SK-N-SH treated with all-trans-retinoic acid at 6 μM for 48 hours (cell line): ENCODE data around the gene RDH5.

Source experiments
- ATAC-seq: fragments of 200-7000 bp; cut with Tn5 transposase; 3 replicates; pipeline ENCODE4 v1.9.1; 2020; ENCODE audit warnings: mild to moderate bottlenecking, moderate library complexity
- ARNTL ChIP-seq: fragments of 450-650 bp; formaldehyde crosslinking; IDR thresholded peaks from 2 replicates; pipeline ENCODE4 v1.5.0; 2020; ENCODE audit warnings: low read depth, mild to moderate bottlenecking, moderate library complexity, borderline replicate concordance
- BACH2 ChIP-seq: fragments of 250-450 bp; sonication (Bioruptor Pico); IDR thresholded peaks from 2 replicates; pipeline ENCODE4 v1.9.0; 2021; ENCODE audit warnings: mild to moderate bottlenecking, borderline replicate concordance
- CSDC2 ChIP-seq: fragments of 250-450 bp; sonication (Bioruptor Pico); IDR thresholded peaks from 2 replicates; pipeline ENCODE4 v1.5.0; 2020; ENCODE audit warnings: mild to moderate bottlenecking, moderate library complexity
- ESRRG ChIP-seq: fragments of 250-450 bp; sonication (Bioruptor Pico); IDR thresholded peaks from 2 replicates; pipeline ENCODE4 v1.6.1; 2021; ENCODE audit warnings: mild to moderate bottlenecking
- GLIS3 ChIP-seq: fragments of 250-450 bp; sonication (Bioruptor Pico); IDR thresholded peaks from 2 replicates; pipeline ENCODE4 v1.5.0; 2020; ENCODE audit warnings: mild to moderate bottlenecking, moderate library complexity
- ISL1 ChIP-seq: fragments of 250-450 bp; sonication (Bioruptor Pico); IDR thresholded peaks from 2 replicates; pipeline ENCODE4 v2.1.2; 2022; ENCODE audit warnings: mild to moderate bottlenecking, moderate library complexity
- OSR1 ChIP-seq: fragments of 250-450 bp; sonication (Bioruptor Pico); IDR thresholded peaks from 2 replicates; pipeline ENCODE4 v1.8.0; 2022; ENCODE audit warnings: moderate library complexity, mild to moderate bottlenecking, inconsistent platforms
- PPARA ChIP-seq: fragments of 250-450 bp; sonication (Bioruptor Pico); IDR thresholded peaks from 2 replicates; pipeline ENCODE4 v1.5.0; 2020; ENCODE audit warnings: mild to moderate bottlenecking, borderline replicate concordance
- RARB ChIP-seq: fragments of 250-450 bp; sonication (Bioruptor Pico); IDR thresholded peaks from 2 replicates; pipeline ENCODE4 v1.8.0; 2021; ENCODE audit warnings: mild to moderate bottlenecking, moderate library complexity
- SNAI2 ChIP-seq: fragments of 250-450 bp; sonication (Bioruptor Pico); IDR thresholded peaks from 2 replicates; pipeline ENCODE4 v1.5.0; 2020; ENCODE audit warnings: mild to moderate bottlenecking, moderate library complexity
- TCF4 ChIP-seq: fragments of 250-450 bp; sonication (Bioruptor Pico); IDR thresholded peaks from 2 replicates; pipeline ENCODE4 v1.8.0; 2021; ENCODE audit warnings: mild to moderate bottlenecking, moderate library complexity, borderline replicate concordance
- TOX ChIP-seq: fragments of 250-450 bp; sonication (Bioruptor Pico); IDR thresholded peaks from 2 replicates; pipeline ENCODE4 v1.8.0; 2021; ENCODE audit warnings: mild to moderate bottlenecking, moderate library complexity, borderline replicate concordance
- ZC3H10 ChIP-seq: fragments of 250-450 bp; sonication (Bioruptor Pico); IDR thresholded peaks from 2 replicates; pipeline ENCODE4 v1.5.1; 2021; ENCODE audit warnings: mild to moderate bottlenecking, moderate library complexity
- ZFP3 ChIP-seq: fragments of 250-450 bp; sonication (Bioruptor Pico); IDR thresholded peaks from 2 replicates; pipeline ENCODE4 v1.5.0; 2020; ENCODE audit warnings: mild to moderate bottlenecking, moderate library complexity
- ZFP30 ChIP-seq: fragments of 450-650 bp; formaldehyde crosslinking; IDR thresholded peaks from 2 replicates; pipeline ENCODE4 v1.5.0; 2022; ENCODE audit warnings: mild to moderate bottlenecking, moderate library complexity
- ZNF565 ChIP-seq: fragments of 450-650 bp; formaldehyde crosslinking; conservative IDR thresholded peaks from 2 replicates; pipeline ENCODE4 v1.5.0; 2020; ENCODE audit warnings: low read depth, mild to moderate bottlenecking, moderate library complexity
- ZNF8 ChIP-seq: fragments of 450-650 bp; formaldehyde crosslinking; IDR thresholded peaks from 2 replicates; pipeline ENCODE4 v1.5.0; 2020; ENCODE audit warnings: mild to moderate bottlenecking, moderate library complexity
- TF ChIP-seq, protein P1 (sequence below): fragments of 250-450 bp; sonication (Bioruptor Pico); IDR thresholded peaks from 2 replicates; pipeline ENCODE4 v1.5.0; 2020; ENCODE audit warnings: mild to moderate bottlenecking, moderate library complexity
- TF ChIP-seq, protein P2 (sequence below): fragments of 250-450 bp; sonication (Bioruptor Pico); IDR thresholded peaks from 2 replicates; pipeline ENCODE4 v1.8.0; 2020; ENCODE audit warnings: mild to moderate bottlenecking, moderate library complexity, borderline replicate concordance
- TF ChIP-seq, protein P3 (sequence below): fragments of 250-450 bp; sonication (Bioruptor Pico); IDR thresholded peaks from 2 replicates; pipeline ENCODE4 v1.5.1; 2020; ENCODE audit warnings: low read depth, mild to moderate bottlenecking, moderate library complexity
- TF ChIP-seq, protein P4 (sequence below): fragments of 250-450 bp; sonication (Bioruptor Pico); IDR thresholded peaks from 2 replicates; pipeline ENCODE4 v1.8.0; 2021; ENCODE audit warnings: low read depth, mild to moderate bottlenecking, moderate library complexity, borderline replicate concordance

Gene RDH5

DNA sequence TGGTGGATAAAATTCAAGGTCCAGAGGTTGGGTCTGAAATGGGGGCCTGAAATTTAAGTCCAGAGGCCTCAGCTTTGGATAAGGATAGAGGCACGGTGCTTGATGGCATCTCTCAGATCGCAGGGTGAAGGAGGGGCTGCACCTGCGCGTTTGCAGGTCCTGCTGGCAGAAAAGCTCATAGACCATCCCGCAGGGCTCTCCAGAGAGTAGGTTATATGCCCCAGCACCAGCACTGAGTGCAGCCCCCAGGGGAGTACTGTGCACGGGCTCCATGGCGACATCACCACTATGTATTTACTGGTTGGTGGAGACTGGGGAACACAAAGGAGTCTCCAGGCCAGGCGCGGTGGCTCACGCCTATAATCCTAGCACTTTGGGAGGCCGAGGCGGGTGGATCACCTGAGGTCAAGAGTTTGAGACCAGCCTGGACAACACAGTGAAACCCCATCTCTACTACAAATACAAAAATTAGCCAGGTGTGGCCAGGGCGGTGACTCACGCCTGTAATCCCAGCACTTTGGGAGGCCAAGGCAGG is 12.9 kb downstream of the RDH5 start (continued):
- TF ChIP-seq, protein P1, sequence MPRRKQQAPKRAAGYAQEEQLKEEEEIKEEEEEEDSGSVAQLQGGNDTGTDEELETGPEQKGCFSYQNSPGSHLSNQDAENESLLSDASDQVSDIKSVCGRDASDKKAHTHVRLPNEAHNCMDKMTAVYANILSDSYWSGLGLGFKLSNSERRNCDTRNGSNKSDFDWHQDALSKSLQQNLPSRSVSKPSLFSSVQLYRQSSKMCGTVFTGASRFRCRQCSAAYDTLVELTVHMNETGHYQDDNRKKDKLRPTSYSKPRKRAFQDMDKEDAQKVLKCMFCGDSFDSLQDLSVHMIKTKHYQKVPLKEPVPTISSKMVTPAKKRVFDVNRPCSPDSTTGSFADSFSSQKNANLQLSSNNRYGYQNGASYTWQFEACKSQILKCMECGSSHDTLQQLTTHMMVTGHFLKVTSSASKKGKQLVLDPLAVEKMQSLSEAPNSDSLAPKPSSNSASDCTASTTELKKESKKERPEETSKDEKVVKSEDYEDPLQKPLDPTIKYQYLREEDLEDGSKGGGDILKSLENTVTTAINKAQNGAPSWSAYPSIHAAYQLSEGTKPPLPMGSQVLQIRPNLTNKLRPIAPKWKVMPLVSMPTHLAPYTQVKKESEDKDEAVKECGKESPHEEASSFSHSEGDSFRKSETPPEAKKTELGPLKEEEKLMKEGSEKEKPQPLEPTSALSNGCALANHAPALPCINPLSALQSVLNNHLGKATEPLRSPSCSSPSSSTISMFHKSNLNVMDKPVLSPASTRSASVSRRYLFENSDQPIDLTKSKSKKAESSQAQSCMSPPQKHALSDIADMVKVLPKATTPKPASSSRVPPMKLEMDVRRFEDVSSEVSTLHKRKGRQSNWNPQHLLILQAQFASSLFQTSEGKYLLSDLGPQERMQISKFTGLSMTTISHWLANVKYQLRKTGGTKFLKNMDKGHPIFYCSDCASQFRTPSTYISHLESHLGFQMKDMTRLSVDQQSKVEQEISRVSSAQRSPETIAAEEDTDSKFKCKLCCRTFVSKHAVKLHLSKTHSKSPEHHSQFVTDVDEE (CRISPR knock-in tag) = no peak
- TF ChIP-seq ESRRG (CRISPR knock-in tag) (no peak), ZFP3 (CRISPR knock-in tag) (no peak), SNAI2 (CRISPR knock-in tag) (no peak), ZNF8 (CRISPR knock-in tag) (no peak), RARB (CRISPR knock-in tag) (no peak)
- TF ChIP-seq, protein P2, sequence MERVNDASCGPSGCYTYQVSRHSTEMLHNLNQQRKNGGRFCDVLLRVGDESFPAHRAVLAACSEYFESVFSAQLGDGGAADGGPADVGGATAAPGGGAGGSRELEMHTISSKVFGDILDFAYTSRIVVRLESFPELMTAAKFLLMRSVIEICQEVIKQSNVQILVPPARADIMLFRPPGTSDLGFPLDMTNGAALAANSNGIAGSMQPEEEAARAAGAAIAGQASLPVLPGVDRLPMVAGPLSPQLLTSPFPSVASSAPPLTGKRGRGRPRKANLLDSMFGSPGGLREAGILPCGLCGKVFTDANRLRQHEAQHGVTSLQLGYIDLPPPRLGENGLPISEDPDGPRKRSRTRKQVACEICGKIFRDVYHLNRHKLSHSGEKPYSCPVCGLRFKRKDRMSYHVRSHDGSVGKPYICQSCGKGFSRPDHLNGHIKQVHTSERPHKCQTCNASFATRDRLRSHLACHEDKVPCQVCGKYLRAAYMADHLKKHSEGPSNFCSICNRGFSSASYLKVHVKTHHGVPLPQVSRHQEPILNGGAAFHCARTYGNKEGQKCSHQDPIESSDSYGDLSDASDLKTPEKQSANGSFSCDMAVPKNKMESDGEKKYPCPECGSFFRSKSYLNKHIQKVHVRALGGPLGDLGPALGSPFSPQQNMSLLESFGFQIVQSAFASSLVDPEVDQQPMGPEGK (CRISPR knock-in tag) = no peak

DNA sequence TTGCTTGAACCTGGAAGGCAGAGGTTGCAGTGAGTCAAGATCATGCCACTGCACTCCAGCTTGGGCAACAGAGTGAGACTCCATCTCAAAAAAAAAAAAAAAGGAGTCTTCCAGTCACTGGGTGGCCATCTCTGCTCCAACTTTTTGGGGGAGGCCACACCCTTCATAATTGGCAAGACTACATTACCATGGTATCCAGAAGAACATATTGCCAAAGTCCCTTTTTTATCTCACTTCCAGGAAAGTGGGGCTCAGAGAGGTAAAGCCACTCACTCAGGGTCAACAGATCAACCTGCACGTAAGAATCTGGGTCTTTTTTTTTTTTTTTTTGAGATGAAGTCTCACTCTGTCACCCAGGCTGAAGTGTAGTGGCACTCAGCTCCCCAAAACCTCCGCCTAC is 13.7 kb downstream of the RDH5 start:
- TF ChIP-seq ZFP30 (CRISPR knock-in tag) (no peak), ESRRG (CRISPR knock-in tag) (no peak)
- no peak for ATAC-seq

DNA sequence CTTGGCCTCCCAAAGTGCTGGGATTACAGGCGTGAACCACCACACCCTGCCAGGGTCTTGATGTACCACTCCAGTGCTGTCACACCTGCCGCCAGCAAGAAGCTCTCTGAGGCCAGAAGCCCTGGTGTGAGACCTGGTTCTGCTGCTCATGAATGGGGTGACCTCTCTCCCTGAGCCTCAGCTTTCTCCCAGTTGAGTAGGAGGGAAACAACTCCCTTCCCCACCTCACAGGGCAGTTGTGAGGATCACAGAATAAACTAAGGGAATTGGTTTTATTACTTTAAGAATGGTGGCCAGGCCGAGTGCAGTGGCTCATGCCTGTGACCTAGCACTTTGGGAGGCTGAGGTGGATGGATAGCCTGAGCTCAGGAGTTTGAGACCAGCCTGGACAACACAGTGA is 14.4 kb downstream of the RDH5 start:
- no peak for ATAC-seq
- TF ChIP-seq, protein P3, sequence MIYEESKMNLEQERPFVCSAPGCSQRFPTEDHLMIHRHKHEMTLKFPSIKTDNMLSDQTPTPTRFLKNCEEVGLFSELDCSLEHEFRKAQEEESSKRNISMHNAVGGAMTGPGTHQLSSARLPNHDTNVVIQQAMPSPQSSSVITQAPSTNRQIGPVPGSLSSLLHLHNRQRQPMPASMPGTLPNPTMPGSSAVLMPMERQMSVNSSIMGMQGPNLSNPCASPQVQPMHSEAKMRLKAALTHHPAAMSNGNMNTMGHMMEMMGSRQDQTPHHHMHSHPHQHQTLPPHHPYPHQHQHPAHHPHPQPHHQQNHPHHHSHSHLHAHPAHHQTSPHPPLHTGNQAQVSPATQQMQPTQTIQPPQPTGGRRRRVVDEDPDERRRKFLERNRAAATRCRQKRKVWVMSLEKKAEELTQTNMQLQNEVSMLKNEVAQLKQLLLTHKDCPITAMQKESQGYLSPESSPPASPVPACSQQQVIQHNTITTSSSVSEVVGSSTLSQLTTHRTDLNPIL (CRISPR knock-in tag) = no peak
- no peak for TF ChIP-seq BACH2

DNA sequence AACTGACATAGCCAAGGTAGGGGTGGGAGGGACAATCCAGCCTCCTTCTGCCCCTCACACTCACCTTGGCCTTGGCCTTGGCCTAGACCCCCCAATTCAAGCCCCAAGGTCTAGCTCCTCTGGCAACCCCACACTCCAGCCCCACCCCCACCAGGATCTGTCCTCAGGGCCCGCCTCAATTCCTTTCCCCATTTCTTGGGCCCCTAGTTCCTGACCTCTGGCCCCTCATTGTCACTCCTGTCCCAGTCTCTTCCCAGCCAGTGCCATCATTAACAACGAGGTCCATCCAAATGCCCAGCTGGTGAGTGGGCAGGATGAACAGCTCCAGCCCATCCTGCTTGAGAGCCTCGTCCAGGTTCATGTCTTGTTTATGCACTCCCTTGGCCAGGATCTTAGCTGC is 15.9 kb downstream of the RDH5 start:
- no peak for TF ChIP-seq CSDC2
- no peak for TF ChIP-seq ARNTL (CRISPR knock-in tag)
- no peak for TF ChIP-seq TCF4 (CRISPR knock-in tag)
- no peak for TF ChIP-seq PPARA (CRISPR knock-in tag)
- TF ChIP-seq ZNF8 (CRISPR knock-in tag) = no peak
- TF ChIP-seq TOX (CRISPR knock-in tag) = no peak
- TF ChIP-seq GLIS3 (CRISPR knock-in tag) = no peak
- no peak for ATAC-seq

DNA sequence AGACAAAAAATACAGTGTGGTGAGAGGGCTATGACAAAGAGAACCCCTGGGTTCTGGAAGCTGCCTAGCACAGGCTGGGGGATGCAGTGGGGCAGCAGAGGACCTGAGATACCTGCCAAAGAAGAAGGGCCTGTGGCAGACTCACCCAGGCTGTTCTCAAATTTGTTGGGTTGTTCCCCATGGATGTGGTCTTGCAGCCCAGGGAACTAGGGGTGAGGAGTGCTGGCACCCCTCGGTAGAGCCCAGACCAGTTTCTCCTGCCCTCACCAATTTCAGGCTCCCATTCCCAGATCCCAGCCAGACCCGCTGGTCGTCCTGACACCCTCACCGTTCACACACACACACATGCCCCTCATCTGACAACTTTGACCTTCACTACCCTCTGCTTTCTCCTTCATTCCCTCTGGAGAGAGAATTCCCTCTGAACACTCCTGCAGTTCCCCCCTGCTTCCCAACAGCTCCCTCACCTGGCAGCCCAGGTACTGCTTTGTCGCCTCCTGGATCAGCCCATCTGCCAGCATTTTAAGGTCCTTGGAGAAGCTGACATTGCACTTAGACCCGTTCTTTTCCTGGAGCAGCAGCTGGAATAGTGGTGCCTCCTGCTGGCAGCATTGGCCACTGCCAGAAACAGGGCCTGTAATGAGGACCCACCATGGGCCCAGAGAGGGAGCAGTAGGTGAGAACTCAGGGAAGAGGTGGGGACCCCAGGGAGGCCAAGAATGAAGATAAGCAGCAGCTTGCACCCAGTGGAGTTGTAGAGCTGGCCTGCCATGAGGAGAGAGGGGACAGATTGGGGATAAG is 16.8 kb downstream of the RDH5 start:
- no peak for TF ChIP-seq TCF4 (CRISPR knock-in tag)
- TF ChIP-seq SNAI2 (CRISPR knock-in tag) = no peak
- no peak for TF ChIP-seq ESRRG (CRISPR knock-in tag)
- no peak for TF ChIP-seq ISL1
- TF ChIP-seq ZNF565 (CRISPR knock-in tag) = no peak
- TF ChIP-seq, protein P3 (CRISPR knock-in tag) = no peak
- TF ChIP-seq OSR1 (CRISPR knock-in tag) = no peak
- TF ChIP-seq PPARA (CRISPR knock-in tag) = no peak
- TF ChIP-seq, protein P4, sequence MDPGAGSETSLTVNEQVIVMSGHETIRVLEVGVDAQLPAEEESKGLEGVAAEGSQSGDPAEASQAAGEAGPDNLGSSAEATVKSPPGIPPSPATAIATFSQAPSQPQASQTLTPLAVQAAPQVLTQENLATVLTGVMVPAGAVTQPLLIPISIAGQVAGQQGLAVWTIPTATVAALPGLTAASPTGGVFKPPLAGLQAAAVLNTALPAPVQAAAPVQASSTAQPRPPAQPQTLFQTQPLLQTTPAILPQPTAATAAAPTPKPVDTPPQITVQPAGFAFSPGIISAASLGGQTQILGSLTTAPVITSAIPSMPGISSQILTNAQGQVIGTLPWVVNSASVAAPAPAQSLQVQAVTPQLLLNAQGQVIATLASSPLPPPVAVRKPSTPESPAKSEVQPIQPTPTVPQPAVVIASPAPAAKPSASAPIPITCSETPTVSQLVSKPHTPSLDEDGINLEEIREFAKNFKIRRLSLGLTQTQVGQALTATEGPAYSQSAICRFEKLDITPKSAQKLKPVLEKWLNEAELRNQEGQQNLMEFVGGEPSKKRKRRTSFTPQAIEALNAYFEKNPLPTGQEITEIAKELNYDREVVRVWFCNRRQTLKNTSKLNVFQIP (CRISPR knock-in tag) = no peak
- TF ChIP-seq ZC3H10 (CRISPR knock-in tag) = no peak
- ATAC-seq = peak; percentile 82
